HEK293 (cell line): ENCODE measurements around the gene GPRIN2.
"Not testable (repeated sequence)": the region's sequence is repeated elsewhere in the genome, so short reads cannot be mapped to it uniquely, and the experiment has no call there.

Source experiments
- CTCF ChIP-seq: fragments of 450-650 bp; formaldehyde crosslinking; IDR thresholded peaks from 2 replicates; pipeline ENCODE4 v1.5.1; 2016; ENCODE audit warnings: missing biosample characterization, missing genetic modification characterization
- PBX3 ChIP-seq: sonication (generic); formaldehyde crosslinking; IDR thresholded peaks from 2 replicates; pipeline ENCODE4 v1.8.1; 2022; ENCODE audit warnings: mild to moderate bottlenecking, moderate library complexity, missing genetic modification reagents
- TCF7L2 ChIP-seq: IDR thresholded peaks from 2 replicates; pipeline ENCODE4 v1.6.1; 2011; ENCODE audit warnings: low read depth, mild to moderate bottlenecking, inconsistent platforms, low read length, moderate library complexity, borderline replicate concordance
- YY1 ChIP-seq: fragments of 450-650 bp; formaldehyde crosslinking; IDR thresholded peaks from 2 replicates; pipeline ENCODE4 v1.5.1; 2018; ENCODE audit warnings: missing biosample characterization, missing genetic modification characterization
- ZFP41 ChIP-seq: fragments of 450-650 bp; formaldehyde crosslinking; IDR thresholded peaks from 2 replicates; pipeline ENCODE4 v1.5.1; 2016; ENCODE audit warnings: missing biosample characterization, missing genetic modification characterization, borderline replicate concordance
- ZNF138 ChIP-seq: fragments of 450-650 bp; formaldehyde crosslinking; IDR thresholded peaks from 2 replicates; pipeline ENCODE4 v1.5.1; 2016; ENCODE audit warnings: missing biosample characterization, missing genetic modification characterization, borderline replicate concordance
- ZNF274 ChIP-seq, 2 experiments: fragments of 200-500 bp in 1 of 2; fragments of 450-650 bp in 1 of 2; sonication (Bioruptor generic) in 1 of 2; formaldehyde crosslinking in 1 of 2; IDR thresholded peaks; 2 replicates each; pipeline versions ENCODE4 v1.5.1 to v1.6.1; 2014 to 2016; ENCODE audit warnings: borderline replicate concordance in 1 of 2, inconsistent platforms in 1 of 2, low read length in 1 of 2, missing biosample characterization in 1 of 2, missing genetic modification characterization in 1 of 2
- ZNF449 ChIP-seq: fragments of 450-650 bp; formaldehyde crosslinking; IDR thresholded peaks from 2 replicates; pipeline ENCODE4 v1.5.1; 2017; ENCODE audit warnings: missing biosample characterization, mild to moderate bottlenecking, missing genetic modification characterization, moderate library complexity
- ZNF510 ChIP-seq: fragments of 450-650 bp; formaldehyde crosslinking; IDR thresholded peaks from 2 replicates; pipeline ENCODE4 v1.5.1; 2018; ENCODE audit warnings: mild to moderate bottlenecking, missing genetic modification characterization, missing biosample characterization; ENCODE audit not compliant: insufficient replicate concordance
- ZNF629 ChIP-seq: fragments of 450-650 bp; formaldehyde crosslinking; IDR thresholded peaks from 2 replicates; pipeline ENCODE4 v1.5.1; 2017; ENCODE audit warnings: missing biosample characterization, missing genetic modification characterization
- ZNF670 ChIP-seq: fragments of 450-650 bp; formaldehyde crosslinking; IDR thresholded peaks from 2 replicates; pipeline ENCODE4 v1.5.1; 2016; ENCODE audit warnings: missing biosample characterization, missing genetic modification characterization, low read depth
- ZNF768 ChIP-seq: fragments of 450-650 bp; formaldehyde crosslinking; IDR thresholded peaks from 2 replicates; pipeline ENCODE4 v1.5.1; 2018; ENCODE audit warnings: missing biosample characterization, mild to moderate bottlenecking, missing genetic modification characterization

GRCh38 chr10:46565591-46566332 lies 9.3 kb upstream of the GPRIN2 start:
- TF ChIP-seq ZNF768; PBX3 (CRISPR knock-in tag); YY1 (tag by site-specific recombination); TCF7L2; ZNF138 (tag by site-specific recombination); ZFP41 (tag by site-specific recombination); ZNF670 (tag by site-specific recombination); ZNF274 (IDR thresholded peaks at IDR 0.05; ENCODE audit: low read length); ZNF274 (tag by site-specific recombination; IDR thresholded peaks at IDR 0.05; ENCODE audit: borderline replicate concordance); ZNF629 (tag by site-specific recombination); ZNF510 (tag by site-specific recombination); ZNF449 (tag by site-specific recombination): not testable (repeated sequence)
- TF ChIP-seq CTCF (tag by site-specific recombination), result peak; percentile 78
